Muscle of back (tissue), 13 donors: ENCODE measurements around the gene ELOA. TPM values are rescaled to one million over a fixed set of nuclear protein-coding genes. Genes with fewer than 3 reads are reported as not detected.

Experiments
- DNase-seq, 3 donors: peaks; one replicate each; pipeline versions ENCODE4 v3.0.0 to v3.0.0-alpha.2; 2013
- long read RNA-seq, 9 donors: transcript quantifications; one replicate each; lab custom pipeline, GENCODE V29; 2026
- polyA plus RNA-seq, 10 donors: library from polyadenylated mRNA; unstranded; fragments of 120-200 nt; gene quantifications; one replicate each; pipeline ENCODE4 v1.2.1, GENCODE V29; 2013; ENCODE audit not compliant: insufficient read length in 10 of 10

ELOA gene
- 10 to 100 TPM; 24.3 to 34.9 (median 29.2) TPM for polyA plus RNA-seq
- long read RNA-seq, donor 1, full-length matches to known transcripts, result 2 of 9 reads
- long read RNA-seq, donor 1, partial matches to known transcripts, result 7 of 9 reads
- long read RNA-seq, donor 1, other reads (novel, unspliced or antisense), result 0 of 9 reads
- long read RNA-seq, donor 2, full-length matches to known transcripts, result 2 of 8 reads
- long read RNA-seq, donor 2, partial matches to known transcripts, result 6 of 8 reads
- long read RNA-seq, donor 2, other reads (novel, unspliced or antisense), result 0 of 8 reads
- long read RNA-seq, donor 3, result 0 reads
- long read RNA-seq, donor 4, full-length matches to known transcripts, result 1 of 8 reads
- long read RNA-seq, donor 4, partial matches to known transcripts, result 7 of 8 reads
- long read RNA-seq, donor 4, other reads (novel, unspliced or antisense), result 0 of 8 reads
- long read RNA-seq, donor 5, full-length matches to known transcripts, result 4 of 4 reads
- long read RNA-seq, donor 5, partial matches to known transcripts, result 0 of 4 reads
- long read RNA-seq, donor 5, other reads (novel, unspliced or antisense), result 0 of 4 reads
- long read RNA-seq, donor 6, full-length matches to known transcripts, result 1 of 19 reads
- long read RNA-seq, donor 6, partial matches to known transcripts, result 13 of 19 reads
- long read RNA-seq, donor 6, other reads (novel, unspliced or antisense), result 5 of 19 reads
- long read RNA-seq, donor 7, partial matches to known transcripts, result 7 of 7 reads
- long read RNA-seq, donor 7, other reads (novel, unspliced or antisense), result 0 of 7 reads
- long read RNA-seq, donor 8, result 0 reads
- long read RNA-seq, donor 9, result 0 reads

- peak; percentile 71 to 93 (median 83) for DNase-seq
Observed at GRCh38 chr1:23743287-23744152, at the start of gene ELOA. ELOA (plus strand) TSS chr1:23743471; CDS start chr1:23743504, 33 bp downstream.

- DNase-seq, result no peak
Observed at GRCh38 chr1:23693599-23693998, 49.7 kb upstream of the ELOA start.

- DNase-seq, result no peak
Observed at GRCh38 chr1:23694371-23694770, 48.9 kb upstream of the ELOA start.

- DNase-seq, result no peak
Observed at GRCh38 chr1:23695667-23696066, 47.6 kb upstream of the ELOA start.

GRCh38 chr1:23696335-23696989 lies 46.8 kb upstream of the ELOA start:
- DNase-seq, result no peak

GRCh38 chr1:23698466-23698865 lies 44.8 kb upstream of the ELOA start:
- no peak for DNase-seq

- DNase-seq, result no peak
Observed at GRCh38 chr1:23699280-23700179, 43.7 kb upstream of the ELOA start.

- DNase-seq, result no peak
Observed at GRCh38 chr1:23701310-23701709, 42.0 kb upstream of the ELOA start.

GRCh38 chr1:23701996-23702395 lies 41.3 kb upstream of the ELOA start:
- DNase-seq, result no peak

GRCh38 chr1:23704834-23705495 lies 38.3 kb upstream of the ELOA start:
- no peak for DNase-seq

- DNase-seq, result no peak
Observed at GRCh38 chr1:23709229-23709628, 34.0 kb upstream of the ELOA start.

GRCh38 chr1:23718482-23718881 lies 24.8 kb upstream of the ELOA start:
- peak in 2 of 3 donors; percentile 16 to 20 for DNase-seq

- DNase-seq, result no peak
Observed at GRCh38 chr1:23719162-23719820, 24.0 kb upstream of the ELOA start.

- DNase-seq, result no peak
Observed at GRCh38 chr1:23720256-23720995, 22.8 kb upstream of the ELOA start.

GRCh38 chr1:23722652-23723051 lies 20.6 kb upstream of the ELOA start:
- DNase-seq, result no peak

GRCh38 chr1:23726686-23727085 lies 16.6 kb upstream of the ELOA start:
- DNase-seq, result no peak

- no peak for DNase-seq
Observed at GRCh38 chr1:23727362-23727811, 15.9 kb upstream of the ELOA start.
